Subcutaneous adipose tissue (tissue), 4 donors: ENCODE measurements around the gene UBIAD1. TPM values are rescaled to one million over a fixed set of nuclear protein-coding genes. Genes with fewer than 3 reads are reported as not detected.

ENCODE experiments used
- total RNA-seq, 4 donors: library from RNA; depleted of rRNA; stranded (reverse); fragments of >200 nt; gene quantifications; one replicate each; pipeline ENCODE4 v1.1.0, GENCODE V29; 2016
- TF ChIP-seq, protein P1 (sequence below): fragments of 450-650 bp; IDR thresholded peaks from one replicate; pipeline ENCODE4 v1.5.1; 2016; ENCODE audit warnings: low read depth, mild to moderate bottlenecking, control low read depth, antibody characterized with exemption, moderate library complexity

The UBIAD1 gene, protein sequence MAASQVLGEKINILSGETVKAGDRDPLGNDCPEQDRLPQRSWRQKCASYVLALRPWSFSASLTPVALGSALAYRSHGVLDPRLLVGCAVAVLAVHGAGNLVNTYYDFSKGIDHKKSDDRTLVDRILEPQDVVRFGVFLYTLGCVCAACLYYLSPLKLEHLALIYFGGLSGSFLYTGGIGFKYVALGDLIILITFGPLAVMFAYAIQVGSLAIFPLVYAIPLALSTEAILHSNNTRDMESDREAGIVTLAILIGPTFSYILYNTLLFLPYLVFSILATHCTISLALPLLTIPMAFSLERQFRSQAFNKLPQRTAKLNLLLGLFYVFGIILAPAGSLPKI
- 10 to 100 TPM in 2 of 4 donors, 1 to 10 TPM in 2; 7.0 to 15.4 (median 11.0) TPM for total RNA-seq

- TF ChIP-seq, protein P1, sequence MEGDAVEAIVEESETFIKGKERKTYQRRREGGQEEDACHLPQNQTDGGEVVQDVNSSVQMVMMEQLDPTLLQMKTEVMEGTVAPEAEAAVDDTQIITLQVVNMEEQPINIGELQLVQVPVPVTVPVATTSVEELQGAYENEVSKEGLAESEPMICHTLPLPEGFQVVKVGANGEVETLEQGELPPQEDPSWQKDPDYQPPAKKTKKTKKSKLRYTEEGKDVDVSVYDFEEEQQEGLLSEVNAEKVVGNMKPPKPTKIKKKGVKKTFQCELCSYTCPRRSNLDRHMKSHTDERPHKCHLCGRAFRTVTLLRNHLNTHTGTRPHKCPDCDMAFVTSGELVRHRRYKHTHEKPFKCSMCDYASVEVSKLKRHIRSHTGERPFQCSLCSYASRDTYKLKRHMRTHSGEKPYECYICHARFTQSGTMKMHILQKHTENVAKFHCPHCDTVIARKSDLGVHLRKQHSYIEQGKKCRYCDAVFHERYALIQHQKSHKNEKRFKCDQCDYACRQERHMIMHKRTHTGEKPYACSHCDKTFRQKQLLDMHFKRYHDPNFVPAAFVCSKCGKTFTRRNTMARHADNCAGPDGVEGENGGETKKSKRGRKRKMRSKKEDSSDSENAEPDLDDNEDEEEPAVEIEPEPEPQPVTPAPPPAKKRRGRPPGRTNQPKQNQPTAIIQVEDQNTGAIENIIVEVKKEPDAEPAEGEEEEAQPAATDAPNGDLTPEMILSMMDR = no peak
Observed at GRCh38 chr1:11272832-11273594, at the start of gene UBIAD1. Gene UBIAD1 (plus strand): TSS chr1:11273198. CDS start chr1:11273532, 334 bp downstream.

- TF ChIP-seq, protein P1 = no peak
Observed at GRCh38 chr1:11227106-11228077, 45.6 kb upstream of the UBIAD1 start.

GRCh38 chr1:11229203-11229602 is 43.8 kb upstream of the UBIAD1 start:
- TF ChIP-seq, protein P1 = no peak

DNA sequence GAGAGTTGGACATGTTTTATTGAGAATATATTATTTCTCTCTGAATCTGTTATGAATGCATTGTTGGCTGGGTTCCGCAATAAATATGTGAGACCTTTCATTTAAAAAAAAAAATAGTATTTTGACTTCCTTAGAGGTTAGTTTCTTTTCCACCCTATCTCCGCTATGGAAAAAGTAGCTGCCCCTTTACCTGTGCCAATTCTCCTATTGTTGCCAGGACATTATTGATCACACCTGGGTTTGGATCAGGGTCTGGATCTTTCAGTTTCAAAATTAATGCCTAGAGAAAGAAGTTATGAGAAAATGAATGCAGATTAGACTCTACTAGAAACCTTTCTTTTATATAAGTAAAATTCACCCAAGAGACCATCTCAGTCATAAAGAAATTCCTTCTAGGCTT is 39.8 kb upstream of the UBIAD1 start:
- TF ChIP-seq, protein P1 = no peak

GRCh38 chr1:11237356-11237755 is 35.6 kb upstream of the UBIAD1 start:
- TF ChIP-seq, protein P1 = no peak

DNA sequence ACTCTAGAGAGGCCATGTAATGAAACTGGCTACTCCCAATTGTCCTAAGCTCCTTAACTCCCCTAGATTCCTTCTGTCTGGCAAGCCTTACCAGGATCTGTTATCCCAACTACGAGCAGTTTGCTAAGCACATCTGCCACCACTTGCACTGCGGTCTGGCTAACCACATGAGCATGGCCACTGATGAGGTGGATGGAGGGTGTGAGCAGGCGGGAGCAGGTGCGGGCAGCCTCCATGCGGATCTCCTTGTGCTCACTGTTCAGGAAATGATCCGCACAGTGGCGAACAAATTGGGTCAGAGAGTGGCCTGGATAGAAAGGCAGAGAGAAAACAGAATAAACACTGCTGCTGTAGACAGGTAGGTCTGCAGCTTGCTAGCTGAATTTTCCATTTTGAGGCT is 34.7 kb upstream of the UBIAD1 start:
- TF ChIP-seq, protein P1 = no peak
